Measurements from ENCODE around the gene HSPA2.

DNA sequence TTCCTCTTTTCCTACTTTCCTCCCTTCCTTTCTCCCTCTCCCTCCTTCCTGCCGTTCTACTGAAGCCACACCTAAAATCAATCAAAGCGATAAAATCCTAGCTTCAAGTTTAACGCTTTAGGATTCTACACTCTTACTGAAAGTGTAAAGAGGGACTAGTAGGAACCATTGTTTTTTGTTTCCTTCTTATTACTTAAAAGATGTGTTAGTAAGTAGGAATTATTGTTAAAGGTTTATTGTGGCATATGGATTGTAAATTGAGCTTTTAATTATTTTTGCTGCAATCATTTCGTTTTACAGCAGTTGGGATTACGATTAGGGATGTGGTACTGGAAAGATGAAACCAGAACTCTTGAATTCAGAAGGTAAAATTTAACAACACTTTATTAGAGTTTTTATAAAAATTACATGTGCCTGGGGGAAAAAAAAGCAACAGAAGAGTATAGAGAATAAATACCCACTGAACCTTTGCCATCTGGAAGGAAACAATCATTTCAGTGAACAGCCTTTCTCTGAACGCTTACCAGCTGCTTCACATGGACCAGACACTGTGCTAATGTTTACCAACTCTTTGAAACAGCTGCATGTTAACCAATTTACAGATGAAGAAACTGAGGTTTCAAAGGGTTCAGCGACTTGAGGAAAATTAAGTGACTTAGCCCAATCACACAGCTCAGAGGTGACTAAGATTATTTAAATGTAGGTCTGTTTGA is 10.2 kb downstream of the HSPA2 start:
- TF ChIP-seq, protein P1, sequence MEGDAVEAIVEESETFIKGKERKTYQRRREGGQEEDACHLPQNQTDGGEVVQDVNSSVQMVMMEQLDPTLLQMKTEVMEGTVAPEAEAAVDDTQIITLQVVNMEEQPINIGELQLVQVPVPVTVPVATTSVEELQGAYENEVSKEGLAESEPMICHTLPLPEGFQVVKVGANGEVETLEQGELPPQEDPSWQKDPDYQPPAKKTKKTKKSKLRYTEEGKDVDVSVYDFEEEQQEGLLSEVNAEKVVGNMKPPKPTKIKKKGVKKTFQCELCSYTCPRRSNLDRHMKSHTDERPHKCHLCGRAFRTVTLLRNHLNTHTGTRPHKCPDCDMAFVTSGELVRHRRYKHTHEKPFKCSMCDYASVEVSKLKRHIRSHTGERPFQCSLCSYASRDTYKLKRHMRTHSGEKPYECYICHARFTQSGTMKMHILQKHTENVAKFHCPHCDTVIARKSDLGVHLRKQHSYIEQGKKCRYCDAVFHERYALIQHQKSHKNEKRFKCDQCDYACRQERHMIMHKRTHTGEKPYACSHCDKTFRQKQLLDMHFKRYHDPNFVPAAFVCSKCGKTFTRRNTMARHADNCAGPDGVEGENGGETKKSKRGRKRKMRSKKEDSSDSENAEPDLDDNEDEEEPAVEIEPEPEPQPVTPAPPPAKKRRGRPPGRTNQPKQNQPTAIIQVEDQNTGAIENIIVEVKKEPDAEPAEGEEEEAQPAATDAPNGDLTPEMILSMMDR (IDR thresholded peaks at IDR 0.05) = no peak
- no peak for TF ChIP-seq POLR2A (IDR thresholded peaks at IDR 0.05)

Data from testis (tissue), 2 donors.